Fibroblast of skin of left quadriceps (primary cell): ENCODE measurements around the gene ANKRD53.
"Not testable (repeated sequence)": the region's sequence is repeated elsewhere in the genome, so short reads cannot be mapped to it uniquely, and the experiment has no call there.

Experiments used
- DNase-seq, 2 experiments: peaks; one replicate each; pipeline ENCODE4 v3.0.0-alpha.2; 2013; ENCODE audit warnings: low read depth in 2 of 2

Gene ANKRD53

DNA sequence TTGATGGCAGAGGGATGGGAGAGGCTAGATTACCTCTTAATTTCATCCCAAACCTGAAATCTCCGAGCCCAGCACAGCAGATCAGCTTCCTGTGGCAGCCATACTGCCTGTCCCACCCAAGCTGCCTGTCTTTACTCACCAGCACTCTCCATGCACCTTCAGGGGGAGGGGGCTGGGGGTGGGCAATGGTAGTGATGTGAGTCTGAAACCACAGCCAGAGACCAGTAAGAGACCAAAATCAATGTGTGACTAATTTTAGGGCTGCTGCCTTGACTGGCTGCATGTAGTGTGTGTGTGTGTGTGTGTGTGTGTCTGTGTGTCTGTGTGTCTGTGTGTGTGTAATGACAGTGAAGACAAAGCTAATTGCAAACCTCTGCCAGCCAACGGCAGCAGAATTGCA is 27.9 kb downstream of the ANKRD53 start:
- no peak for DNase-seq

DNA sequence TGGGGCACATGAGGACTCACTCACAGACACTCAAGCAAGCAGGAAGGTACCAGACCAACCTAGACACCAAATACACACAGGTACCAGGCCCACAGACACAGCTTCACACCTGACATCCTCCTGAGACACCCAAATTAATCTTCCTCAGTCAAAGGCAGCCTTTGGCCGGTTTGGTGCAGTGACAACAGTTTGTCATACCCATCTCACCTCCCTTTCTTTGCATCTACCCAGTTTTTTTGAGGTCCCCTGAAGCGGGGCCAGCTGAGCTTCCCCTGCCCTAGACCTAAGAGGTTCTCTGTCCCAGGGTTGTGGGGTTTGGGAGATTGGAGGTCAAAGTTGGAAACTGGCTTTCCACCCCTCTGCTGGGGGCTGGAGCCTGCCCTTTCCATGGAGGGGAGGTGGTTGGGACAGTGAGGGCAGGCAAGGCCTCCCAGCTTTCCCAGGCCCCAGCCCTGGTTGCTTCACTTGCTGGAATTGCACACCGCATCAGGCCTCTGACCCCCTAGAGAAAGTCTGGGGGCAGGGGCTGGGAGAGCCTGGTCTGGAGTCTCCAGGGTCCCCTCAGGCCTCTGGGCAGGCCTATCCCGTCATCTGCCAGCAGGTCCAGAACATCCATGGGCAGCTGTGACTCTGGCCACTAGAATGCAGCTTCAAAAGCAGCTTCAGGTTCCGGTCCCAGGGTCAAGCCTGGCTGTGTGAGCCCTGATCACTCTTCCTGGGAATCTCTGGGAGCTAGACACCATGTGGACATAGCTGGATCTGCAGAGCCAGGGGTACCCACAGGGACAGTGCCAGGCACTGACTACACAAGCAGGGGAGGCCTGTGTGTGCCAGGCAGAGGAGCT is 28.7 kb downstream of the ANKRD53 start:
- DNase-seq = no peak

DNA sequence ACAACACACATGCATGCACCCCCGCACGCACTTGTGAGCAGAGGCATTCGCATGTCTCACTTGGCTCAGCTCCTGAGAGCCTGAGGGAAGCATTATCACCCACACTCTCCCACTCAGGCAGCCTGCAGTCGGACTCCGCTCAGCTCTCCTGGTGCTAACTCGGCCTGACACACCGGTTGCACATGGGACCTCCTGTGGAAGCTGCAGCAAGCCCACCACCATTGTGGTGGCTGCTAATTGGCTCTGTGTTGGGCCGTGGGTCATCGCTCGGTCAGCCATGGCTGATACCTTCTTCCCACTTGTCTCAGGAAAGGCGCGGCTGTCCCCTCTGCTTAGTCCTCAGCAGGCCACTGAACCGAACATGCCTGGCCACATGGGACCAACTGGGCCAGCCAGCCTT is 29.9 kb downstream of the ANKRD53 start:
- DNase-seq = no peak

GRCh38 chr2:71011786-71012185 is 33.4 kb downstream of the ANKRD53 start:
- not testable (repeated sequence) for DNase-seq

DNA sequence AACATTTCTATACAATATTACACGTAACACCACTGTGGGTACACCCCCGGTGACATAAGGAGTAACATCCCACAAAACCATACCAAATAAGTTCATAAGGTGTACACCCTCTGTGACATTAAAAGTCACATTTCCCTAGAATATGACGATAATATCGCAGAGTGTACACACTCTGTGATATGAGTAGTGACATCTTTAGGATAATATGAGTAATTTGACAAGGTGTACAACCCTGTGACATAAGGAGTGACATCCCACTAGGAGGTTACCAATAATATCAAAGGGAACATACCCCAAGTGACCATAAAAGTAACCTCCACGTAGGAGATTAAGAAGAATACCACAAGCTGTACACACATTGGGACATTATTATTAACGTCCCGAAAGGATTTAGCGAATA is 40.2 kb downstream of the ANKRD53 start:
- DNase-seq = no peak

GRCh38 chr2:71019989-71020388 is 41.6 kb downstream of the ANKRD53 start:
- DNase-seq = not testable (repeated sequence)

DNA sequence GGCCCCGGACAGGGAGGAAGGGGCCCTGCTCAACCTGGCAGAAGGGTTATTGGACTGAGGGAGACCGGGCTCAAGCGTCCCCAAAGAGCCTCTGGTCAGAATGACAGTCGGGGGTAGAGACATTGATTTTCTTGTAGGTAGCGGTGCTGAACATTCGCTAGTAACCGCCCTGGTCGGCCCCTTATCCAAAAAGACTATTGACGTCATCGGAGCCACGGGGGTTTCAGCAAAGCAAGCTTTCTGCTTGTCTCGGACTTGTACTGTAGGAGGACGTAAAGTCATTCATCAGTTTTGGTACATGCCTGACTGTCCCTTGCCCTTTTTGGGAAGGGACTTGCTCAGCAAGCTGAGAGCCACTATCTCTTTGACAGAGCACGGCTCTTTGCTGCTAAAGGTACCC is 43.0 kb downstream of the ANKRD53 start:
- not testable (repeated sequence) for DNase-seq

DNA sequence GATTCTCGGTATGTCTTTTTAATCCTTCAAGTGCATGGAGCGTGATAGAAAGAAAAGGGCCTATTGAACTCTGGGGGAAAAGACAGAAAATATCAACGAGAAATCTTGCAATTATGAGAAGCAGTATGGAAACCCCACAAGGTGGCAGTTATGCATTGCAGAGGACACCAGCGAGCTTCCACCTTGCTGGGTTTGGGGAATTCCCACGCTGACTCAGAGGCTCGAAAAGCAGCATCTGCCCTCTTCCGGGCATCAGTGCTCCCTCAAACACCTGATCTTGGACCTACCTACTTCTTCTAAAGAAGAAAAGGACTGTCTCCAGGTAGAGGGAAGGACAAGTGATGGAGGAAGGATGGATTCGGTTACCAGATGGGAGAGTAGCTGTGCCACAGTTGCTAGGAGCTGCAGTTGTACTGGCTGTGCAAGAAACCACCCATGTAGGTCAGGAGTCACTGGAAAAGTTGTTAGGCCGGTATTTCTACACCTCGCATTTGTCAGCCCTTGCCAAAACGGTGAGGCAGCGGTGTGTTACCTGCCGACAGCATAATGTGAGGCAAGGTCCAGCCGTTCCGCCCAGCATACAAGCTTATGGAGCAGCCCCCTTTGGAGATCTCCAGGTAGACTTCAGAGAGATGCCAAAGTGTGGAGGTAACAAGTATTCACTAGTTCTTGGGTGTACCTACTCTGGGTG is 45.3 kb downstream of the ANKRD53 start:
- not testable (repeated sequence) for DNase-seq
